Measurements from ENCODE around the gene EXPH5.

DNA sequence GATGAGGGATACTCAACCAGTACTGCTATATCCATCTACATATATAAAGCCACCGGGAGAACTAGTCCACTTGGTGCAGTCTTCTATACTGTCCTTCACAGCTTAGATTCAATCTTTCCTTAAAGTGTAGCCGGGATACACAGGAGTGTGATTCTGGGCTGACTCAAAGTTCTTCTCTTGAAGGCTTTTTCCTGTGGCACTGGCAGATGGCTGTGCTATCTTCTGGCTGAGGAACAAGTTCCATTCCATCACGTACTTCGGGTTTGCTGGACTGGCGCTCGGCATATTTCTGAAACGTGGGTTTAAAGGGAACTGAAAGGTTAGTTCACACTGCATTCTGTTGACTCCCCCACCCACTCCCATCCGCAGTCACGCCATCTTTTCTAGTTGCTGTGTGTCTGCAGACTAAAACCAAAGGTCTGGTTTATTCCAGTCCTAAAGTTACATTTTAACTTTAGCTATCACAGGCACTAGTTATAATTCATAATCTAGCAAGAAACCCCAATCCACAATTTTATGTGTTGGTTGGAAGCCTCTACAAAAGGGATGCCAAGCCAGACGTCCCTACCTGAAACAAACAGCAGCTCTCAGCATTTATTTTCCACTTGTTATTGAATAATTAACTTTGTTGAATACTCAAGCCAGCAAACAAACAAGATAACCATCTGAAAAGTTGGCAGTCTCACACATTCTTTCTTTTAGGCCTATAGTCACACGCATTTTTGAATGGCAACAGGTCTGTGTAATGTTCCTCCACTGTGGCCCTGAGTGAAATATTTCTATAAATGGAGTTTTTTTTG is 118.7 kb downstream of the EXPH5 start:
- TF ChIP-seq, protein P1, sequence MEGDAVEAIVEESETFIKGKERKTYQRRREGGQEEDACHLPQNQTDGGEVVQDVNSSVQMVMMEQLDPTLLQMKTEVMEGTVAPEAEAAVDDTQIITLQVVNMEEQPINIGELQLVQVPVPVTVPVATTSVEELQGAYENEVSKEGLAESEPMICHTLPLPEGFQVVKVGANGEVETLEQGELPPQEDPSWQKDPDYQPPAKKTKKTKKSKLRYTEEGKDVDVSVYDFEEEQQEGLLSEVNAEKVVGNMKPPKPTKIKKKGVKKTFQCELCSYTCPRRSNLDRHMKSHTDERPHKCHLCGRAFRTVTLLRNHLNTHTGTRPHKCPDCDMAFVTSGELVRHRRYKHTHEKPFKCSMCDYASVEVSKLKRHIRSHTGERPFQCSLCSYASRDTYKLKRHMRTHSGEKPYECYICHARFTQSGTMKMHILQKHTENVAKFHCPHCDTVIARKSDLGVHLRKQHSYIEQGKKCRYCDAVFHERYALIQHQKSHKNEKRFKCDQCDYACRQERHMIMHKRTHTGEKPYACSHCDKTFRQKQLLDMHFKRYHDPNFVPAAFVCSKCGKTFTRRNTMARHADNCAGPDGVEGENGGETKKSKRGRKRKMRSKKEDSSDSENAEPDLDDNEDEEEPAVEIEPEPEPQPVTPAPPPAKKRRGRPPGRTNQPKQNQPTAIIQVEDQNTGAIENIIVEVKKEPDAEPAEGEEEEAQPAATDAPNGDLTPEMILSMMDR (IDR thresholded peaks at IDR 0.05): no peak
- TF ChIP-seq ZFX (IDR thresholded peaks at IDR 0.05; ENCODE audit: borderline replicate concordance): no peak

Measured in 22Rv1 (cell line).